NAMALWA (cell line): ENCODE data around the gene ARHGAP1.

Experiments
- DNase-seq: peaks from one replicate; pipeline ENCODE4 v3.0.0-alpha.2; 2015; ENCODE audit warnings: low spot score

ARHGAP1 gene

DNA sequence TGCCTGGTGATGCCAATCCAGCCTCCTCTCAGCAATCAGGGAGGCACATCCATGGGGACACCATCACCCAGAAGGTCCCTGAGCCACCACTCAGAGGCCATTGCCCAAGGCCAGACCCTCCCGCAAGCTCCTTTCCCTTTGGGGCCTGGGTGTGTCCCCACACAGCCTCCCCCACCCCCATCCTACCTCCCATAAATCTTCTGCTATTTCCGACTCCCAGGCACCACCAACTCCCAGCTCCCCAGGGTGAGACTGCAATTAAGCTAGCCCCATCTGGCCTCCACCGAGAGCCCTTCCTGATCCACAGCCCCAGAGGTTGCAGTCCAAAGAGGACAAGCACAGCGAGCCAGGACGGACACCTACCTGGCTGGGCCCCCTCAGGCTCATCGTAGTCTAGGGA, 6.3 kb downstream of the ARHGAP1 start:
- no peak for DNase-seq

GRCh38 chr11:46693597-46694012, 6.8 kb downstream of the ARHGAP1 start:
- DNase-seq = no peak

DNA sequence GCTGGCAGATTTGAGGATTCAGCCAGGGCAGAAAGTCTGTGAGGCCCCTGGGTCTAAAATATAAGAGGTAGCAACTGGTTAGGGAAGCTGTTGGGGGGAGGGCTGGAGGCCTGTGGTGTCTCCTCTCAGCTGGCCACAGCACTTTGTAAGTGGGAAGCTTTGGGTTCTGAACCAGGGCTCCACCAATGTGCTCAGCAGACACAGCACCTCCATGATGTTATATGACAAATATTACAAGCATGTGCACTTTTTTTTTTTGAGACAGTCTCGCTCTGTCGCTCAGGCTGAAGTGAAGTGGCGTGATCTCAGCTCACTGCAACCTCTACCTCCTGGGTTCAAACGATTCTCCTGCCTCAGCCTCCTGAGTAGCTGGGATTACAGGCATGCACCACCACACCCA, 8.0 kb downstream of the ARHGAP1 start:
- no peak for DNase-seq

DNA sequence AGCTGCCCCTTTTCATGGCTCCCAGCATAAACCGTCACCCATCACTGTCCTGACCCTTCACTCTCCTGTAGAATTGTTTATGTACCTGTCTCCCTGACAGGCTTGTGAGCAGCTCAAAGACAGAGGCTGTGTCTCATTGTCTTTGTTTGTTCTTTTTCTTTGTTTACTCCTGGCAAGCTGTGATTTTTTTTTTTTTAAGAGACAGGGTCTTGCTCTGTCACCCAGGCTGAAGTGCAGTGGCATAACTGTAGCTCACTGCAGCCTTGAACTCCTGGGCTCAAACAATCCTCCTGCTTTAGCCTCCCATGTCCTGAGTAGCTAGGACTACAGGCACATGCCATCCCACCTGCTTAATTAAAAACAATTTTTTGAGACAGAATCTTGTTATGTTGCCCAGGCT, 9.7 kb downstream of the ARHGAP1 start:
- no peak for DNase-seq

- no peak for DNase-seq
These were observed 13.3 kb downstream of the ARHGAP1 start for GRCh38 chr11:46686886-46687795.

- no peak for DNase-seq
These were observed 16.1 kb downstream of the ARHGAP1 start for GRCh38 chr11:46684367-46684766.

- no peak for DNase-seq
These were observed 17.4 kb downstream of the ARHGAP1 start for GRCh38 chr11:46682773-46683752.

DNA sequence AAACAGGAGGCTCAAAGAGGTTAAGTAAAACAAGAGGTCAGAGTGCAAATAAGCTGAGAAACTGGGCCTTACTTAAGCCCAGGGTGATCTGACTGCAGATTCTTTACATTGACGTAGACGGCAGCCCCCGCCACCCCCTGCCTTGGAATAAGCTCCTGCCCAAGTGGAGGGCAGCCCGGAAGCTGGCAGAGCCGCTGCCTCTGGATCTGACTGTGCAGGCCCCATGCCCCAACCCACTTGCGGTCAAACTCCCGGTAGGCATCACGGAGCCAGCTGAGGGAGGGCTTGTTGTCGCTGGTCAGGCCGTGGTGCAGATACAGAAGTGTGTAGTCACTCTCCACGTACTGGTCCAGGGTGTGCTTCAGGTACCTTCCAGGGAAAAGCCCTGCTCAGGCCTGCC, 18.6 kb downstream of the ARHGAP1 start:
- no peak for DNase-seq

DNA sequence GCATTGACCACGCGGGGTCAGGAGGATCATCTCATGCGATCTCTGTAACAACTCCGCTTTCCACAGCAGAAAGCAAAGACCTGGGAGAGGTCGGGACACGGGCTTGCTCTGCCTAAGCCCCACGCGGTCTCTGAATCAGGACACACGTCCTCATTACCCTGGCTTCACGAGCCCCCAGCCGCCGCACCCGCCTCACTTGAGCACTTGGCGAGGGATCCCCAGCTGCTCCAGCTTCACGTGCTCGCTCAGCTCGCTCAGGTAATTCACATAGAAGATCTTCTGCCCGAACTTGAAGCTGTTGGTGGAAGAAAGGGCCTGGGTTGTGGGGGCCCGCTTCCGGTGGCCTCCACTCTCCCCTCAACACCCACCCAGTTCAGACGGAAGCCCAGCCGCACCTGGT, 19.6 kb downstream of the ARHGAP1 start:
- no peak for DNase-seq

GRCh38 chr11:46680164-46680760, 20.2 kb downstream of the ARHGAP1 start:
- DNase-seq = no peak

GRCh38 chr11:46679241-46680163, 20.9 kb downstream of the ARHGAP1 start:
- DNase-seq = no peak

DNA sequence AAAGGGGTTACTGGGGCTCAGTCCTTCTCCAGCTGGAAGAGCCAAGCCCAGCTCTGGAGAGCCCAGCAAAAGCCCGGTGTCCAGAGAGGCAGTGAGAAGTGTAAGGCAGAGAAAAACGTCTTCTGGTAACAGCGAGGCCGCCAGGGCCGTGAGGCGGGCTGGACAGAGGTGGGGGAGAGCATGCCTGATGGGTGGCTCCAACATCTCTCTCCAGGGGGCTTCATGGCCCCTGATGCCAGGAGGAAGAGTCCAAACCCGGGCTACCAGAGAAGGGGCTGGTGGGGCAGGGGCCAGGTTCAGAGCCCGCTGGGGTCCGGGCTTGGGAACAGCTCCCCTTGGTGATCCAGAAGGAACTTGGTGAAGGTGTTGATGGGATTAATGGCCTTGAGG, 21.7 kb downstream of the ARHGAP1 start:
- DNase-seq = no peak

DNA sequence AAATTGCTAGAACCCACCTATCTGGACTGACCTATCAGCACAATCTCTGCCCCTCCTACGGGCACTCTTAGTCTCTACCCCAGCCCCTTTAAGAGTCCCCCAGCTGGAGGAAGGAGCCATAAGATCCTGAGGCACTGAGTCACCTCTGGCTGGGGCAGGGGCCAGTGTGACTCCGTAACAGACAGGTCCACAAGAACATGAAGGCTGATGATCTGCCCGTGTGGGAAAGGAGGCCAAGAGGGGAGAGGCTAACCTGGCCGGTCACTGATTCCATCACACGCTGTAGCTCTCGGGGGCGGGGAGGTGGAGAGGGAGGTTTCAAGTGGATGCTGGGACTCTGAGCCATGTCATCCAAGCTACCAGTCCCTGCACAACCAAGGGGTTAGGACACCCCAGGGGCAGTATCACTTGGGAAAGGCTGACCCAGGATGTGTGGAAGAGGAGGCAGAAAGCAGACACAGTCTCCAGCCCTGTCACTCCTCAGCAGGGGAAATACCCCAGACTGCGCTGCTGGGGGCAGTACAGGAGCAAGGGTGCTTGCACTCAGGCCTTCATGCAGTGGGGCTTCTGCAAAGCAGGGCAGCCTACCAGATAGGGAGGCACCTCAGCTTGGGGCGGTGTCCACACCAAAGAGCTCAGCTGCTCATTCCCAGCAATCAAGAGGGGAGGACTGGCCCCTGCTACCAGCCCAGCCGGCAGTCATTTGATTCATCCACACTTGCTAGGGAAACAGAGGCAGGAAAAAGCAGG, 22.3 kb downstream of the ARHGAP1 start:
- peak; percentile 40 for DNase-seq

DNA sequence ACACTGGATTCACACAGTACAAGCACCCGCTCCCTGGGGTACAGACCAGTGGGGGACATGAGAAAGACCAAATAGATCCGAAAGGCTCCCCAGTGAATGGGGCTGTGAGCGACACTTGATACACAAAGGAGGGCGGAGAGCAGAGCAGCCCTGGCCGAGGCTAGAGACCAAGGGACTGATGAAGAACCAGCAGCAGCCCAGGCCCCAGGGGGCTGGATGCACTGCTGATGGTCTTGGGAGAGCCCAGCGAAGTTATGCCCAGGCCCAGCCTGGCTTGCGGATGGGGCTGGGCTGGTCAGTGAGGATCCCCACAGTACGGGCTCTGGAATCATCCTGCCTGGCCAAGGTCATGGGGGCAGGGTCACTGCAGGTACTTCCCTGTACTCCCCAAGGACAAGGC, 23.2 kb downstream of the ARHGAP1 start:
- DNase-seq = no peak

GRCh38 chr11:46676436-46677158, 23.8 kb downstream of the ARHGAP1 start:
- no peak for DNase-seq

DNA sequence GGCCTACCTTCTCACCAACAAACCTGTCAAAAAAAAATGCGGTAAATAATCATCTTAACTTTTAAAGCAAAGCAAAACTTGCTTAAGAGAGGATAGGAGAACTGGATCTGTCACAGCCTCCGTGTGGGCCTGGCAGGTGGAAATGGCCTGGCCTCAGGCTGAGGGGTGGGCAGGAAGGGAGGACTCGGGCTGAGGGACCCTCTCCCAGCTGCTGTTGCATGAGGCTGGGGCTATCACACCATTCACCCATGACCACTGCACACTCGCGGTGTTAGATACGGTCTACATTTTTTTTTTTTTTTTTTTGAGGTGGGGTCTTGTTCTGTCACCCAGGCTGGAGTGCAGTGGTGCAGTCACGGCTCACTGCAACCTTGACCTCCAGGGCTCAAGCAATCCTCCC, 24.5 kb downstream of the ARHGAP1 start:
- DNase-seq = no peak

- no peak for DNase-seq
These were observed 25.0 kb downstream of the ARHGAP1 start for GRCh38 chr11:46675288-46675851.

- DNase-seq = no peak
These were observed 25.7 kb downstream of the ARHGAP1 start for GRCh38 chr11:46674463-46675287.
